HG03108 (cell line): Measurements from ENCODE around the gene GABBR1.

ENCODE experiments used
- ATAC-seq: cut with Tn5 transposase; IDR thresholded peaks from one replicate; pipeline ENCODE4 v1.9.1; 2021; ENCODE audit warnings: moderate library complexity; ENCODE audit not compliant: unreplicated experiment

Gene GABBR1

DNA sequence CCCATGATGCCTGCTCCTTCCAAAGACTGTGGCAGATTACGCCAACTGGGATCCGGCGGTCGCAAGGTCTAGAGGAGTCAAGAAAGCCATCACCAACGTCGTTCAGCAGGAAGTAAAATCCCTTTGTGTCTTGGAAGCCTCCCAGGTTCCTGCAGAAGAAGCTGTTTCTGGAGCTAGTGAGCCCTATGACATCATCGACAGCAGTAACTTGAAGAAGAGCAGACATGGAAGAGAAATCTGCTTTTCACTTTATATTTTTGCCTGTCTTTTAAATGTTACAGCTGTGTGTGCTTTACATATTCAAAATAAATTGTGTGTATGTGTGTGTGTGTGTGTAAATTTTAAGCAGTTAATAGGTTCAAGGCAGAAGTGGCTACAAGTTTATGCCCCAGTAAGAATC, 55.4 kb downstream of the GABBR1 start:
- ATAC-seq, result no peak

DNA sequence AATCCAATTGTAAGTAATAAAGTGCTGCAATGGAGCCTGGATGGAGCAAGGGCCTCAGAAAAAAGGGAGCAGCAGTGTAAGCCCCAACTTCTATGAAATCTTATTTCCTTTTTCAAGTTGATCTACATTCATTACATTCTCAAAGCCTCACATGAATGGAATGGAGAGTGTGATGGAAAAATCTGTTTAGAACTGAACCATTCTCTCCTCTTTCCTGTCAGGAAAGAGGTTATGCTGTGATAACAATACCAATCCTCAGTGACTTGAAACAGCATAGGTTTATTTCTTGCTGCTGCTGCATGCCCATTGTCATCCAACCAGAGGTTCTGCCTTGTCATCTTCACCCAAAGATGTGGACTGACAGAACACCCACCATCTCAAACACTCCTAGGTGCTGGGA, 56.9 kb downstream of the GABBR1 start:
- no peak for ATAC-seq

DNA sequence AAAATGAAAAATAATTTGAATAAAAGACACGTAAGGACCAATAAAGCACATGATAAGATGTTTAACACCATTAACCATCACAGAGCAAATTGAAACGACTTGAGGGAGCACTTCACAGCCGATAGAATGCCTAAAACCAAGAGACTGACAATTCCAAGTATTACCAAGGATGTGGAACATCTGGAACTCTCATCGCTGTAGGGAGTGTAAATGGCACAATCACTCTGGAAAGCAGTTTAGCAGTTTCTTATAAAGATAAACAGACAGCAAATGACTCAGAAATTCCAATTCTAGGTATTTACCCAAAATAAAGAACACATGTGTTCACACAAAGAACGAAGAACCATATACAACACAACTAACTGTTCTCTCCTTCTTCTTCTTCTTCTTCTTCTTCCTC, 65.0 kb downstream of the GABBR1 start:
- no peak for ATAC-seq

DNA sequence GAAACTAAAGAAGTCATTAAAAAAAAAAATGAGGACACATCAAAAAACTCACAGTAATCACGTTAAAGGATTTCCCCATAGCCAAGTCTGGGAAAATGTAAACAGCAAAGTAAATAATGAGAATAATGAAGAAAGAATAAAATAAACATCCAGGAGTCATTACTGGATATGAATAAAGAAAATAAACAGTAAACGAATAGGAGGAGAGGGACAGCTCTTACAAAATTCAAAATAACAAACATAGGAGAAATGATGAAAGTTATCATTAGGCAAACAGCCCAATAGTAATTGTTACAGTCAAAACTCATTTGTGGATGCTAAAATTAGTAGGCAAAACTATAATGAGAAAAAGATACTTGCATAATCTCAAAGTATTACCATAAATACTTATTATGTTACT, 65.4 kb downstream of the GABBR1 start:
- no peak for ATAC-seq

DNA sequence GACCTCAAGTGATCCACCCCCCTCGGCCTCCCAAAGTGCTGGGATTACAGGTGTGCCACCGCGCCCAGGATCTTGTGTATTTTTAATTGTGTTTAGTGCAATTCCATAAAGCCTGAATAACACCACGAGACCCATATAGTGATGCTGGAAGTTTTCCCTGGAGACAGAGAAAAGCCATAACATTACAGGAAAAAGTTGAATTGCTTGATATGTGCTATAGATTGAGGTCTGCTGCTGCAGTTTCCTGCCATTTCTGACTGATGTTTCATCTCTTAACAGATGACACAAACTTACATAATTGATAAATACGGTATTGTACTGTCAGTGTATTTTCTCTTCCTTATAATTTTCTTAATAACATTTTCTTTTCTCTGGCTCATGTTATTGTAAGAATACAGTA, 66.1 kb downstream of the GABBR1 start:
- ATAC-seq, result no peak

DNA sequence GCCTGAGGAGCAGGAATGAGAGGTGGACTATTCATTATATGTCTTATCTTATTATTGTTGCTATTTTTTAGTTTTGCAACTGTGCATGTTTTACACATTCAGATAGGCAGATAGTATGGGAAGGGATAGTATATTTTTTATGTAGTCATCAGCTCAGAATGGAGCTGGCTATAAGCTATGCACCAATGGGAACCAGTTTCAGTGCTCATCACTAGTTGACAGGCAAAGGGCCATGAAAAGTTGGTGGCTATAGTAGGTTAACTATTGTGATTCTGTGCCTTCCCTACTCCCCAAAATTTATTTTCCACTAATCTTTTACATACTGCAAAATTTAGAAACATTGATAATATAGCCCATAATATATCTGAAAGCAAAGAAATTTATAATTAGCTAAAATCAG, 68.1 kb downstream of the GABBR1 start:
- ATAC-seq, result no peak

DNA sequence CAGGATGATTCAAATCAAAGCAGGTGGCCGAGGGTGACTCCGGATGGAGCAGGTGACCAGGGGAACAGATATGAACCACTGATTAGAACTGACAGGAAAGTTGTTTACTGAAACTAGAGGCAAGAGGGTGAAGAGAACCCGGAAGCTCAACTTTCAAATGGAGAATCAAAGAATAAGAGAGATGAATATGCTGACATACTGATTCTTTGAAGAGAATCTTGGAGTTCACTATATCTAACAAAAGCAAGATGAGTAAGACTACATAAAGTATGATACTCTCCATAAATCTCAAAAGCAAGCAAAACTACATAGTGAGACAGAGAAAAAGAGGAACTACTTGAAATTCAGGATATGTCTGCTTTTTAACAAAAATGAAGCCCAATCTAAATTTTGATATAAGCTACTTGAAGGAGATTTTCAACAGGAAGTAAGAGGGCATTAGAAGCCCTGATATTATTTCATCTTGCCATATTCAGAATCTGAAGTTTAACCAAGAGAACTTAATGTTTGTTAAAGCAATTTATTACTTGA, 69.5 kb downstream of the GABBR1 start:
- ATAC-seq, result no peak

DNA sequence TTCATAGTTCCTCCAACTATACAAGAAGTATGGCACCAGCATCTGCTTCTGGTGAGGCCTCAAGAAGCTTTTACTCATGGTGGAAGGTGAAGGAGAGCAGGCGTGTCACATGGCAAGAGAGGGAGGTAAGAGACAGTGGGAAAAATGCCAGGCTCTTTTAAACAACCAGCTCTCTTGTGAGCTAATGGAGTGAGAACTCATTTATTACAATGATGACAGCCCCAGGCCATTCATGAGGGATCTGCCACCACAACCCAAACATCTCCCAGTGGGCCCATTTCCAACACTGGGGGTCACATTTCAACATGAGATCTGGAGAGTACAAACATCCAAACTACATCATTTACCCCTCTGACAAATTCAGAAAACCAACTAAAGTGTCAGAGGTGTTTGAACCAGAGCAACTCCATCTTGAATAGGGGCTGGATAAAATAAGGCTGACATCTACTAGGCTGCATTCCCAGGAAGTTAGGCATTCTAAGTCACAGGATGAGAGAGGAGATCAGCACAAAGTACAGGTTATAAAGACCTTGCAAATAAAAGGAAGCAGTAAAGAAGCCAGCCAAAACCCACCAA, 71.3 kb downstream of the GABBR1 start:
- no peak for ATAC-seq

DNA sequence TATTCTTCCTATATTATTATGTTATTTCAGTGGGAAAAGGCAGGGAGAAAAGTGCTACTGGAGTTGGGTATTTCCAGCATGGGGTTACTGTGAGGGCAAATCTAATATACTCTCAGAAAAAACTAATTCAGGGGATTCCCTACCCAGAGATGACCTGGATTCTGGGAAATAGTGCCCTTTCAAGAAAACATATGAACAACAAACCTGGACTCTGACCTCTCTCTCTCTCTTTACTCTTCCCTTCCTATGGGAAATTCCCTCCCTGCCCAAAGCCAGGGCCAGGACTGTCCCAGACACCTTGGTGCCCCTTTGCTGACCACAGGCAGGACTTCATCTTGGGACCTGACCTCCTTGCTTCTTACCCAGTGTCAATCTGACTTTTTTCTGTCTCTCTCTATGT, 71.9 kb downstream of the GABBR1 start:
- no peak for ATAC-seq

DNA sequence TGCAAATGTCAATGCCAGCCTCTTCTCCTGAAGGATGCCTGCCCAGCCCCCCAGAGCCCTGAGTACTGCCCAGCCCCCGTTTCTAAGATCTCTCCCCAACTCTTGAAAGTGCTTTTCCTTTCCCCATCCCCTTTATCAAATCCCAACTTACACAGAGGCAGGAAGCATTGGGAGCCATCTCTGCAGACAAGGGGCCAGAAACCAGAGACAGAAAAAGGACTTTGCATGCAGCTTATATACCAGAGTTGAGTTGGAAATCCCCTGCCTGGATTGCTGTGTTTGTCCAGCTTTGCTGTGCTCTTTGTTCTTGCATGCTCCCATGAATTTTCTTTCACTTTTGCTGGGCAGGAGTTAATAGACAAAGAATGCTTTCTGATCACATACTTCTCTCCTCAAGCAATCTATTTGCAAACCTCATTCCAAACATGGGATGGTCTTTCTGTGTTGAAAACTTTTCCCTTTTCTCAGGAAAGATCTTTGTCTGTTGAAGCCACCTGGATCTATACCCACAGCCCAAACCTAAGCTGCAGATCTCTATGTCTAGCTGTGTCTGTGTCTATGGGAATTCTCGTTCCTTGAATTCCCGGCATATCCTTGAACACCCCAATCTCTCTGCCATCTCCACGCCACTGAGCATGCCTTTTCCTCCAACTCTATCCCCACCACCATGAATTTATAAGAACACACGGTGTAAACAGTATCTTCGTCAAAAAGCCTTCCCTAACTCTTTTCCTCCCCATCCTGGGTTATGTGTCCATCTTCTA, 73.3 kb downstream of the GABBR1 start, which contains the start of gene UBD:
UBD (minus strand) TSS at position 209 of the 764 bp plus-strand sequence; CDS start at position 178, 31 bp downstream.
- ATAC-seq, result no peak

DNA sequence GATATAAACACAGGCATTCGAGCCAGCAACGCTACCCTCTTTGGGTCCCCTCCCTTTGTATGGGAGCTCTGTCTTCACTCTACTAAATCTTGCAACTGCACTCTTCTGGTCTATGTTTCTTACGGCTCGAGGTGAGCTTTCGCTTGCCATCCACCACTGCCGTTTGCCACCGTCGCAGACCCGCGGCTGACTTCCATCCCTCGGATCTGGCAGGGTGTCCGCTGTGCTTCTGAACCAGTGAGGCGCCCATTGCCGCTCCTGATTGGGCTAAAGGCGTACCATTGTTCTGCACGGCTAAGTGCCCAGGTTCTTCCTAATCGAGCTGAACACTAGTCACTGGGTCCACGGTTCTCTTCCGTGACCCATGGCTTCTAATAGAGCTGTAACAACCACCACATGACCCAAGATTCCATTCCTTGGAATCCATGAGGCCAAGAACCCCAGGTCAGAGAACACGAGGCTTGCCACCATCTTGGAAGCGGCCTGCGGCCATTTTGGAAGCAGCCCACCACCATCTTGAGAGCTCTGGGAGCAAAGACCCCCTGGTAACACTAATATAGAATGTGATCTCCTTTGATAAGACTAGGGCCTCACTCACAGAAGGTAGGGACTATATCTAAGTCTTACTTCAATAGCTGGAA, 74.4 kb downstream of the GABBR1 start:
- ATAC-seq, result no peak

DNA sequence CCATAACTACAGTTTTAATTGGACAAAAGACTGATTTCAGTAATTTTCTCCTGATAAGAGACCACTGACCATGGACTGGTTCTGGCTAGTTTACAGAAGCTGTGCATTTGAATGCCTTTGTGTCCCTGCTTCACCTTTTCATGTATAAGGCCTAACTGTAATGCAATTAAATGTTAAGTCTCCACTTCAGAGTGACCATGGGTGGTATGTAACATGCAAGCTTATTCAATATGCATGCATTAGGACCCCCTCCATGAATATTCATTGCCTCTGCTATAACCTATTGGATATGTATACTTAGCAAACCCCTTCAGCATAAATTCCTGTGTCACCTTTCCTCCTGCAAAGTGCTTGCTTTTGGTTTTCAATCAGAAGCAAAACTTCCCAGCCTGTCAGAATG, 75.7 kb downstream of the GABBR1 start:
- ATAC-seq, result no peak

DNA sequence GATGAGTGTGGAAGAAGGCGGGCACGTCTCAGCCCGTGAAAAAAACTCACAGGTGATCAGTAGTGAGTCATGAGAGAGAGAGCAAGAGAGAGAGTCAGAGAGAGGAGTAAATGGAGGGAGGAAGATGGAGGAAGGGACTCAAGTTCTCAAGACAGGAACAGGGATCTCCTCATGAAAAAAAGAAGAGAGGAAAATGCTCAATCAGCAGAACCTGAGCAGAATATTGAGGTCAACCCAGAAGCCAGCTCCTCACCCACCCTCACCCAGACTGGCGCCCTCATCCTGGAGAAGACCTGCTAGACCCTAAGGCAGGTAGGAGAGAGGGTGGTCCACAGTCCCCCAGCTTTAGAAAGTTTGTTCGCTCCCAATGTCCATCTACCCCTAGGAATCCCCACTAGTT, 78.2 kb downstream of the GABBR1 start:
- ATAC-seq, result no peak

DNA sequence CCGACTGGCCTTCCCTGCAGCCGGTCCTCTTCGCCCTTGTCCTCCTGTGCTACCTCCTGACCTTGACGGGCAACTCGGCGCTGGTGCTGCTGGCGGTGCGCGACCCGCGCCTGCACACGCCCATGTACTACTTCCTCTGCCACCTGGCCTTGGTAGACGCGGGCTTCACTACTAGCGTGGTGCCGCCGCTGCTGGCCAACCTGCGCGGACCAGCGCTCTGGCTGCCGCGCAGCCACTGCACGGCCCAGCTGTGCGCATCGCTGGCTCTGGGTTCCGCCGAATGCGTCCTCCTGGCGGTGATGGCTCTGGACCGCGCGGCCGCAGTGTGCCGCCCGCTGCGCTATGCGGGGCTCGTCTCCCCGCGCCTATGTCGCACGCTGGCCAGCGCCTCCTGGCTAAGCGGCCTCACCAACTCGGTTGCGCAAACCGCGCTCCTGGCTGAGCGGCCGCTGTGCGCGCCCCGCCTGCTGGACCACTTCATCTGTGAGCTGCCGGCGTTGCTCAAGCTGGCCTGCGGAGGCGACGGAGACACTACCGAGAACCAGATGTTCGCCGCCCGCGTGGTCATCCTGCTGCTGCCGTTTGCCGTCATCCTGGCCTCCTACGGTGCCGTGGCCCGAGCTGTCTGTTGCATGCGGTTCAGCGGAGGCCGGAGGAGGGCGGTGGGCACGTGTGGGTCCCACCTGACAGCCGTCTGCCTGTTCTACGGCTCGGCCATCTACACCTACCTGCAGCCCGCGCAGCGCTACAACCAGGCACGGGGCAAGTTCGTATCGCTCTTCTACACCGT, 79.5 kb downstream of the GABBR1 start:
- no peak for ATAC-seq

DNA sequence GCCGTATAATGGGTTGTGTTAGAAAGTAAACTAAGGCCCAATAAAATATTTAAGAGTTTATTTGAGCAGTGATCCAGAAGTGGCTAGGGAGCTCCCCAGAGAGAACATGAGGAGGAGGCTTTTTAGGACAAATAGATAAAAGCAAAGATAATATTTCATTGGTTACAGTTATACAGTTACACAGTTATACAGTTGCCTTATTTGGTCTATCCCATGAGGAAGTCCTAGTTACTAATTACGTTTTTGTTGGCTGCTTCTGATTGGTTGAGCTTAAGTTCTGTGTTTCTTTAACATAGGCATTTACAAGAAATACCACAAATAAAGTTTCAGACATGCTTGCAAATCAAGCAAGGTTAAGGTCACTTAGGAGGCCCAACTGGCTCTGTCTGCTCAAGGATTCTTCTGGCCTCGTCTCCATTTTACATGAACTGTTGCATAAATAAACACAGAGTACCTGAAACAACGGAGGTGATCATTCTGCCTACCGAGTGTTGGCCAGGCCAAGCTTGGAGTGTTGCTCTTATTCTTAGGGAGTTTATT, 80.4 kb downstream of the GABBR1 start:
- ATAC-seq, result peak; percentile 62

DNA sequence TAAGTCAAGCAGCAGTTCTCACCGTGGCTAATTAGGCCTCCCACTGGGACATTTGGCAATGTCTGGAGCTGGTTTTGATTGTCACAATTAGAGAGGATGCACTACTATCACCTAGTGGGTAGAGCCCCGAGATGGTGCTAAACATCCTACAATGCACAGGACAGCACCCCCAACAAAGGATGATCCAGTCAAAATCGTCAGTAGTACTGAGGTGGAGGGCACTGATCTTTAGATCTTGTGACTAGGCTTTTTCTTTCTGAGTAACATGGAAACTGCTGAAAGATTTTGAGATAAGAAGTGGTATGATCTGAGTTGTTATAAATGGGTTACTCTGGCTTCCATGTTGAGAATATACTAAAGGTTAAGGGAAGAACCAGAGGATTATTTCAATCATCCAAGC, 85.4 kb downstream of the GABBR1 start:
- ATAC-seq, result no peak

DNA sequence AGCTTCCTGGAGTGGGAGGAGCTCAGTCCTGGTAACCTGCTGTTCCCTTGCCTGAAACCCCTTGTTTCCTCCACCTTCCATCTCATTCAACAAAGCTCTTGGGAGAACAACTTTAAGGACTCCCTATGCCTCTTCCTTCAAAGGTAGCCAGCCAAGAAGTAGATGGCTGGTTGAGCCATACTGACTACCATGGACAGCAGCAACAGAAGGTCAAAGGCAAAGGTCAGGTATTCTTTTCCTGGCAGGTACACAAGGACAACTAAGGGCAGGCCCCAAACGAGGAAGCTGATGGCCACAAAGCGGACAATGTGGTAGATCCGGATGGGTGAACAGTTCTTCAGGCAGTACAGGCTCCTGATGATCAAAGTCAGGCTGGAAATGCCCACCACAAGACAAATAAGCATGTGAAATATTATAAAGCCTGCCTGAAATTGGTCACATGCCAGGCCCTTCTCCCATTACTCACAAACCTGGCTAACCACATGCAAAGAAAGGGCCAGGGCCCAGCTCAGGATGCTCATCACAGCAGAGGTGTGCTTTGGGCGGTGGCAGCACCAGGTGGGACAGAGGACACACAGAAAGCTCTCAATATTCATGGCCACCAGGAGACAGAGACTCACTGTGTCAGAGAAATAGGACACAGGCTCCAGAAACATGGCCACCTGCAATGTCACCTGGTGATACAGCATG, 95.1 kb downstream of the GABBR1 start:
- no peak for ATAC-seq

DNA sequence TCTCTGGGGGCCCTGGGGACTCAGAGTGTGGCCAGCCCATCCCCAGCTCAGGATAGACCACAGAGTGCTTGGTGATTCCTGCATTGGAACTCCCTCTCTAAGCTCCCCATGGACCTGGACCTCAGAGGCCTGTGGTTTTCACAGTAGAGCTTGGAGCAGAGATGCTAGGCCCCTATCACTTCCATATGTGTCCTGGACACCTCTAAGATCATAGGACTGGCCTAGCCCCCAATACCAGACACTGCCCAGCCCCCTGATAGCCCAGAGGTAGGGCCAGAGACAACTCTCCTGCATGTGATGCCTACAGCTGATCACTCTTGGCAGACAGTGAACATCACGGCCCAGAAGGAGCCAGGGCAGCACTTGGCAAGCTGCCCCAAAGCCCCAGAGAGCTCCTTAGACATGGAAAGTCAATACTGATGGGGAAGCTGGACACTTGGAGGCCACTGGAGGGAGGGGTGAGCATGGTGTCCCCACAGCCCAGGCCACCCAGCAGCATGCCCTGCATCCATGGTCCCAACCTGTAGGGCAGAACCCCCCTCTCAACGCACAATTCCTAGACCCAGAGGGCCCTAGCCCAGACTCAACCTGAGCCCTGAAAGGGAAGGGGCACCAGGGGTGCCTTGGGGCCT, 100.5 kb downstream of the GABBR1 start:
- ATAC-seq, result no peak

DNA sequence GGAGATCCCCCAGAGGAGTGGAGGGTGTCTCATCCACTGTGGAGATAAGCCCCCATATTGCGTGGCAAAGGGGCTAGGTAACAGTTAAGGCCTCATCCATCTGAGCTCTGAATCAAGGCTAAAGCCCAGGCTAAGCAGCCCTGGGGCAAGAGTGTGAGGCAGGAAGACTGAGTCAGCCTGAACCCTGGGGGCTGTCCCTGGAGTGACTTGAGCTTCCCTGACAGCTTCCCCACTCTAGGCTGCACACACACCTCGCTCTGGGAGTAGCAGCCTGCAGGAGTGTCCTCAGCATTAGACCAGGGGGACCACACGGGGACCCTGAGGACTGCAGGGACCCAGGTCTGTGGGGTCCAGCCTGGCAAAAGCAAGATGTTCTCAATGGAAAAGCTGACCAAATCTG, 101.3 kb downstream of the GABBR1 start:
- peak; percentile 61 for ATAC-seq
